KOPT-K1 (cell line): ENCODE measurements around the gene HLA-F.

ENCODE experiments used
- H3K27ac ChIP-seq: fragments of 200-600 bp; sonication (generic); 2 replicates; pipeline ENCODE4 v1.5.1; 2016; ENCODE audit warnings: antibody characterized with exemption, mild to moderate bottlenecking, low read depth, low read length; ENCODE audit not compliant: poor library complexity, severe bottlenecking
- H3K36me3 ChIP-seq: fragments of 200-600 bp; sonication (generic); 2 replicates; pipeline ENCODE4 v1.5.1; 2017; ENCODE audit warnings: antibody characterized with exemption, mild to moderate bottlenecking, low read length, moderate library complexity; ENCODE audit not compliant: insufficient read depth
- H3K9me3 ChIP-seq: fragments of 200-600 bp; sonication (generic); 2 replicates; pipeline ENCODE4 v1.5.1; 2017; ENCODE audit warnings: antibody characterized with exemption, low read length, mild to moderate bottlenecking; ENCODE audit not compliant: insufficient read depth, poor library complexity, severe bottlenecking

Gene HLA-F

GRCh38 chr6:29745855-29746449, 22.7 kb downstream of the HLA-F start:
- Histone ChIP-seq H3K27ac (no peak overlapping the region), H3K9me3 (no peaks in the 10 kb centered on the region)

GRCh38 chr6:29746846-29747687, 23.8 kb downstream of the HLA-F start:
- no peaks in the 10 kb centered on the region for H3K36me3 ChIP-seq
- no peaks in the 10 kb centered on the region for H3K9me3 ChIP-seq
- no peak overlapping the region for H3K27ac ChIP-seq

More at GRCh38 chr6:29745855-29746449, 22.7 kb downstream of the HLA-F start:
- no peaks in the 10 kb centered on the region for H3K36me3 ChIP-seq

GRCh38 chr6:29747688-29748250, 24.5 kb downstream of the HLA-F start:
- H3K9me3 ChIP-seq, result no peaks in the 10 kb centered on the region
- H3K36me3 ChIP-seq, result no peaks in the 10 kb centered on the region
- H3K27ac ChIP-seq, result no peak overlapping the region

GRCh38 chr6:29748391-29749307, 25.4 kb downstream of the HLA-F start:
- Histone ChIP-seq H3K27ac (no peak overlapping the region), H3K9me3 (no peaks in the 10 kb centered on the region), H3K36me3 (no peaks in the 10 kb centered on the region)

- Histone ChIP-seq H3K27ac (no peak overlapping the region), H3K36me3 (no peaks in the 10 kb centered on the region), H3K9me3 (no peaks in the 10 kb centered on the region)
These were observed 26.1 kb downstream of the HLA-F start for GRCh38 chr6:29749308-29749662.

- Histone ChIP-seq H3K9me3 (no peaks in the 10 kb centered on the region), H3K36me3 (no peaks in the 10 kb centered on the region), H3K27ac (no peak overlapping the region)
These were observed 26.4 kb downstream of the HLA-F start for GRCh38 chr6:29749668-29750067.

- Histone ChIP-seq H3K9me3 (no peaks in the 10 kb centered on the region), H3K36me3 (no peaks in the 10 kb centered on the region), H3K27ac (no peak overlapping the region)
These were observed 27.5 kb downstream of the HLA-F start for GRCh38 chr6:29750709-29751108.

GRCh38 chr6:29751480-29751879, 28.2 kb downstream of the HLA-F start:
- no peaks in the 10 kb centered on the region for H3K36me3 ChIP-seq
- H3K27ac ChIP-seq, result no peak overlapping the region
- no peaks in the 10 kb centered on the region for H3K9me3 ChIP-seq

- Histone ChIP-seq H3K27ac (no peak overlapping the region), H3K36me3 (no peaks in the 10 kb centered on the region), H3K9me3 (no peaks in the 10 kb centered on the region)
These were observed 29.4 kb downstream of the HLA-F start for GRCh38 chr6:29752451-29753308.

GRCh38 chr6:29753309-29753644, 30.0 kb downstream of the HLA-F start:
- Histone ChIP-seq H3K9me3 (no peaks in the 10 kb centered on the region), H3K36me3 (no peaks in the 10 kb centered on the region), H3K27ac (no peak overlapping the region)

GRCh38 chr6:29755295-29755871, 32.1 kb downstream of the HLA-F start:
- Histone ChIP-seq H3K9me3 (no peaks in the 10 kb centered on the region), H3K27ac (no peak overlapping the region), H3K36me3 (no peaks in the 10 kb centered on the region)

GRCh38 chr6:29757282-29757681, 34.0 kb downstream of the HLA-F start:
- H3K36me3 ChIP-seq, result no peaks in the 10 kb centered on the region
- H3K27ac ChIP-seq, result no peak overlapping the region
- H3K9me3 ChIP-seq, result no peaks in the 10 kb centered on the region

- no peaks in the 10 kb centered on the region for H3K36me3 ChIP-seq
- no peaks in the 10 kb centered on the region for H3K9me3 ChIP-seq
- H3K27ac ChIP-seq, result no peak overlapping the region
These were observed 34.6 kb downstream of the HLA-F start for GRCh38 chr6:29757701-29758293.

- H3K36me3 ChIP-seq, result no peaks in the 10 kb centered on the region
- H3K9me3 ChIP-seq, result no peaks in the 10 kb centered on the region
- no peak overlapping the region for H3K27ac ChIP-seq
These were observed 35.5 kb downstream of the HLA-F start for GRCh38 chr6:29758761-29759160.
